H1 (cell line): ENCODE measurements around the gene TPRG1L. TPM values are rescaled to one million over a fixed set of nuclear protein-coding genes. Genes with fewer than 3 reads are reported as not detected.

Source experiments
- CTCF ChIA-PET: fragments of 300-600 bp; sonication (Branson Sonifier 250); formaldehyde crosslinking; loops from one replicate; lab custom pipeline; 2021; ENCODE audit not compliant: partially characterized antibody; lab: Charles Lee
- POLR2A ChIA-PET: fragments of 300-600 bp; sonication (Branson Sonifier 250); formaldehyde crosslinking; loops from one replicate; lab custom pipeline; 2021; ENCODE audit warnings: inconsistent platforms; ENCODE audit not compliant: partially characterized antibody; lab: Charles Lee
- DNase-seq, 2 experiments: peaks; one replicate each; pipeline versions ENCODE4 v3.0.0 to v3.0.0-alpha.2; 2010 to 2022; ENCODE audit warnings: low spot score in 2 of 2, low read depth in 1 of 2, mixed read lengths in 1 of 2
- FAIRE-seq: peaks from 2 replicates; lab custom pipeline; 2011; peaks lifted over from hg19 to GRCh38; lab: Jason Lieb, UNC
- H2AFZ ChIP-seq: 2 replicates; pipeline ENCODE4 v1.8.1; 2012; ENCODE audit warnings: low read length, inconsistent platforms
- H2AK5ac ChIP-seq: 2 replicates; pipeline ENCODE4 v1.6.1; 2013; ENCODE audit warnings: low read depth, low read length
- H2BK120ac ChIP-seq: replicated peaks from 2 replicates; pipeline ENCODE3; 2013; ENCODE audit warnings: low read depth, low read length, inconsistent platforms
- H2BK12ac ChIP-seq: 2 replicates; pipeline ENCODE4 v1.6.1; 2013; ENCODE audit warnings: low read depth, low read length
- H2BK15ac ChIP-seq: 2 replicates; pipeline ENCODE4 v1.6.1; 2013; ENCODE audit warnings: low read length
- H2BK20ac ChIP-seq: 2 replicates; pipeline ENCODE4 v1.6.1; 2013; ENCODE audit warnings: low read length
- H2BK5ac ChIP-seq: 2 replicates; pipeline ENCODE4 v1.6.1; 2013; ENCODE audit warnings: low read depth, low read length
- H3K14ac ChIP-seq: 2 replicates; pipeline ENCODE4 v1.6.1; 2013; ENCODE audit warnings: inconsistent platforms; ENCODE audit not compliant: insufficient read length
- H3K18ac ChIP-seq: 2 replicates; pipeline ENCODE4 v1.6.1; 2013; ENCODE audit warnings: low read length; ENCODE audit errors: extremely low read depth
- H3K23ac ChIP-seq: 2 replicates; pipeline ENCODE4 v1.6.1; 2013; ENCODE audit warnings: inconsistent platforms; ENCODE audit not compliant: insufficient read length
- H3K23me2 ChIP-seq: 2 replicates; pipeline ENCODE4 v1.6.1; 2013; ENCODE audit warnings: low read depth, low read length
- H3K27ac ChIP-seq: 2 replicates; pipeline ENCODE4 v1.6.1; 2011; ENCODE audit warnings: low read depth, low read length, inconsistent platforms
- H3K27me3 ChIP-seq, 4 experiments: replicated peaks in 1 of 4; 1 replicate in 1 of 4; 2 replicates in 3 of 4; pipeline versions ENCODE4 v1.6.1 to v1.8.1; 2011 to 2013; ENCODE audit warnings: low read length in 3 of 4, mild to moderate bottlenecking in 3 of 4, inconsistent platforms in 2 of 4, mixed read lengths in 2 of 4, moderate library complexity in 1 of 4; ENCODE audit not compliant: control insufficient read depth in 3 of 4, insufficient read depth in 3 of 4; ENCODE audit errors: extremely low read depth in 1 of 4
- H3K36me3 ChIP-seq, 4 experiments: 2 replicates each; pipeline versions ENCODE4 v1.6.1 to v1.8.1; 2011 to 2013; ENCODE audit warnings: mild to moderate bottlenecking in 4 of 4, low read length in 3 of 4, moderate library complexity in 2 of 4, control low read depth in 1 of 4, inconsistent platforms in 1 of 4; ENCODE audit not compliant: insufficient read depth in 4 of 4, control insufficient read depth in 2 of 4
- H3K4ac ChIP-seq: replicated peaks from 2 replicates; pipeline ENCODE3; 2013; ENCODE audit warnings: low read length, low read depth, mixed read lengths, inconsistent platforms; ENCODE audit not compliant: insufficient read length
- H3K4me1 ChIP-seq, 4 experiments: replicated peaks in 1 of 4; 1 replicate in 1 of 4; 2 replicates in 3 of 4; pipeline versions ENCODE4 v1.6.1 to v1.8.1; 2011 to 2013; ENCODE audit warnings: low read length in 3 of 4, inconsistent platforms in 2 of 4, mixed read lengths in 1 of 4; ENCODE audit not compliant: insufficient read depth in 4 of 4, control insufficient read depth in 3 of 4
- H3K4me2 ChIP-seq, 2 experiments: 2 replicates each; pipeline versions ENCODE4 v1.6.1 to v1.8.1; 2011 to 2013; ENCODE audit warnings: low read depth in 2 of 2, low read length in 2 of 2, control low read depth in 1 of 2, inconsistent platforms in 1 of 2, mild to moderate bottlenecking in 1 of 2; ENCODE audit not compliant: insufficient read depth in 1 of 2
- H3K4me3 ChIP-seq, 4 experiments: fragments of 200-600, 300-600 bp in 1 of 4; sonication (generic), shearing (Covaris generic), sonication (Bioruptor Twin) in 1 of 4; 2 replicates each; pipeline versions ENCODE4 v1.5.1 to v1.8.1; 2011 to 2016; ENCODE audit warnings: low read length in 4 of 4, low read depth in 3 of 4, control low read depth in 2 of 4, inconsistent platforms in 2 of 4, mild to moderate bottlenecking in 2 of 4, mixed read lengths in 1 of 4, moderate library complexity in 1 of 4; ENCODE audit not compliant: insufficient read depth in 2 of 4; ENCODE audit errors: extremely low read depth in 1 of 4
- H3K56ac ChIP-seq: replicated peaks from 2 replicates; pipeline ENCODE3; 2013; ENCODE audit warnings: low read depth, mild to moderate bottlenecking, mixed read lengths, low read length, inconsistent platforms; ENCODE audit not compliant: insufficient read length
- H3K79me1 ChIP-seq: 2 replicates; pipeline ENCODE4 v1.6.1; 2013; ENCODE audit warnings: low read depth, low read length, control low read depth
- H3K79me2 ChIP-seq, 2 experiments: 2 replicates each; pipeline versions ENCODE4 v1.6.1 to v1.8.1; 2012 to 2013; ENCODE audit warnings: low read length in 2 of 2, mild to moderate bottlenecking in 2 of 2, inconsistent platforms in 1 of 2; ENCODE audit not compliant: insufficient read depth in 2 of 2, control insufficient read depth in 1 of 2
- H3K9ac ChIP-seq, 4 experiments: replicated peaks in 1 of 4; 1 replicate in 1 of 4; 2 replicates in 3 of 4; pipeline versions ENCODE4 v1.6.1 to v1.8.1; 2011 to 2013; ENCODE audit warnings: low read depth in 3 of 4, low read length in 3 of 4, control low read depth in 2 of 4, mild to moderate bottlenecking in 2 of 4, moderate library complexity in 2 of 4, inconsistent platforms in 1 of 4; ENCODE audit errors: extremely low read depth in 1 of 4
- H3K9me3 ChIP-seq, 2 experiments: 2 replicates each; pipeline versions ENCODE4 v1.6.1 to v1.8.1; 2012 to 2013; ENCODE audit warnings: mild to moderate bottlenecking in 2 of 2, moderate library complexity in 2 of 2, control low read depth in 1 of 2, inconsistent platforms in 1 of 2, low read depth in 1 of 2, low read length in 1 of 2, mixed read lengths in 1 of 2; ENCODE audit not compliant: insufficient read depth in 2 of 2
- H4K20me1 ChIP-seq, 2 experiments: replicated peaks in 1 of 2; 2 replicates each; pipeline versions ENCODE3 to v1.8.1; 2011 to 2013; ENCODE audit warnings: inconsistent platforms in 2 of 2, low read length in 2 of 2, mild to moderate bottlenecking in 1 of 2; ENCODE audit not compliant: insufficient read depth in 2 of 2, control insufficient read depth in 1 of 2
- H4K5ac ChIP-seq: 2 replicates; pipeline ENCODE4 v1.6.1; 2013; ENCODE audit warnings: low read length, low read depth, mixed read lengths, inconsistent platforms; ENCODE audit not compliant: insufficient read length
- H4K8ac ChIP-seq: 2 replicates; pipeline ENCODE4 v1.8.0; 2013; ENCODE audit warnings: mild to moderate bottlenecking, moderate library complexity, low read length, inconsistent platforms; ENCODE audit not compliant: insufficient read depth; ENCODE audit errors: extremely low read depth
- H4K91ac ChIP-seq: replicated peaks from 2 replicates; pipeline ENCODE3; 2013; ENCODE audit warnings: low read length, mixed read lengths, inconsistent platforms; ENCODE audit not compliant: insufficient read length
- ASH2L ChIP-seq: fragments of 200-600, 300-600 bp; sonication (generic); IDR thresholded peaks from one replicate; pipeline ENCODE4 v1.7.1; 2017; ENCODE audit warnings: low read length
- CHD1 ChIP-seq: IDR thresholded peaks from 2 replicates; pipeline ENCODE4 v1.6.1; 2012; ENCODE audit warnings: low read depth, low read length, improper control_type of control experiment
- CTBP2 ChIP-seq: IDR thresholded peaks from 2 replicates; pipeline ENCODE4 v1.7.0; 2011; ENCODE audit warnings: borderline replicate concordance, mild to moderate bottlenecking, moderate library complexity, mixed read lengths, low read length; ENCODE audit not compliant: insufficient read depth, insufficient read length
- HDAC2 ChIP-seq, 2 experiments: fragments of 300-600 bp in 1 of 2; sonication (generic) in 1 of 2; IDR thresholded peaks; 2 replicates each; pipeline ENCODE4 v1.6.1; 2011 to 2012; ENCODE audit warnings: low read depth in 2 of 2, low read length in 2 of 2, mild to moderate bottlenecking in 2 of 2, moderate library complexity in 2 of 2, borderline replicate concordance in 1 of 2, inconsistent platforms in 1 of 2
- KDM1A ChIP-seq: fragments of 200-600, 300-600 bp; sonication (generic); IDR thresholded peaks from 2 replicates; pipeline ENCODE4 v1.7.1; 2016; ENCODE audit warnings: mild to moderate bottlenecking, low read length, borderline replicate concordance
- POU5F1 ChIP-seq: IDR thresholded peaks from 2 replicates; pipeline ENCODE4 v1.6.1; 2011; ENCODE audit warnings: low read depth, mild to moderate bottlenecking, low read length, moderate library complexity
- RBBP5 ChIP-seq: IDR thresholded peaks from 2 replicates; pipeline ENCODE4 v1.7.1; 2012; ENCODE audit warnings: low read depth, mild to moderate bottlenecking, inconsistent platforms, low read length, moderate library complexity, borderline replicate concordance
- SP1 ChIP-seq: IDR thresholded peaks from 2 replicates; pipeline ENCODE4 v1.6.1; 2011; ENCODE audit warnings: low read depth, low read length
- SP4 ChIP-seq: IDR thresholded peaks from 2 replicates; pipeline ENCODE4 v1.6.1; 2012; ENCODE audit warnings: low read length, inconsistent platforms
- WGBS, 2 experiments: shearing (Covaris generic) in 1 of 2; methylation state at CpG; one replicate each; pipeline versions ENCODE4 v1.1.6 to v1.1.7; 2013 to 2015; ENCODE audit warnings: low lambda C conversion rate in 2 of 2, mixed read lengths in 2 of 2, inconsistent platforms in 1 of 2, low coverage in 1 of 2, missing lambda C conversion rate in 1 of 2; ENCODE audit not compliant: insufficient replicate concordance in 2 of 2, insufficient coverage in 1 of 2, insufficient read length in 1 of 2; ENCODE audit errors: extremely low coverage in 1 of 2, missing lambda C conversion rate in 1 of 2; 5-methylcytosine and 5-hydroxymethylcytosine counted together
- polyA plus RNA-seq, 7 experiments: library from polyadenylated mRNA; depleted of rRNA in 3 of 7; stranded (reverse) in 5 of 7; unstranded in 2 of 7; fragments of >200 nt in 5 of 7; fragments of 200-250 nt in 2 of 7; gene quantifications; 1 replicate in 5 of 7; 2 replicates in 1 of 7; 4 replicates in 1 of 7; pipeline versions ENCODE4 v1.2.1 to v1.2.3, GENCODE V29; 2011 to 2013; ENCODE audit warnings: missing spikeins in 2 of 7, mixed read lengths in 2 of 7
- total RNA-seq: library from RNA; stranded (reverse); fragmentation: NEBNext Ultra II Directional; extraction: Animal tissue kit (Norgen Biotek cat#: 25700); gene quantifications from 2 replicates; pipeline ENCODE4 v1.2.1, GENCODE V29; 2021

The TPRG1L gene
- total and polyA plus RNA-seq, 2 of the 8 experiments (the other 6 are each of a cell fraction or from before 2014, with no cell fraction given) = 21.7 to 22.3 TPM

GRCh38 chr1:3661631-3662030, 36.8 kb downstream of the TPRG1L start:
- ChIA-PET CTCF (interaction anchor here (1.7 to 1.8 kb wide), 2 partner anchors 9 to 209 kb away, joined by 5 to 7 read pairs; partner anchors contain the start of gene TP73), POLR2A (no interaction called here)
- FAIRE-seq (no peak), DNase-seq (no peak)
- peaks cover 0 to 9% (median 3%) of the 10 kb centered on the region in 4 experiments; a peak in 3 of 7 replicates for H3K4me1 ChIP-seq
- H3K4me3 ChIP-seq = no peak overlapping the region
- no peak overlapping the region for H4K8ac ChIP-seq
- no peak overlapping the region for H3K23ac ChIP-seq
- no peak overlapping the region for H2AK5ac ChIP-seq
- H3K4me2 ChIP-seq = no peak overlapping the region
- no peaks in the 10 kb centered on the region for H3K23me2 ChIP-seq
- no peak overlapping the region for H3K27ac ChIP-seq
- H3K79me2 ChIP-seq = no peaks in the 10 kb centered on the region
- H2BK20ac ChIP-seq = no peak overlapping the region
- no peak for TF ChIP-seq HDAC2 (IDR thresholded peaks at IDR 0.05; ENCODE audit: borderline replicate concordance in 1 of 2, low read depth in 2 of 2, low read length in 2 of 2)
- TF ChIP-seq SP1 = no peak
- TF ChIP-seq SP4 = no peak
- TF ChIP-seq CHD1 = no peak
- TF ChIP-seq RBBP5 = no peak
- no peak for TF ChIP-seq KDM1A
- TF ChIP-seq CTBP2 = no peak
- no peak for TF ChIP-seq ASH2L
- no peak for TF ChIP-seq POU5F1
- no peaks in the 10 kb centered on the region for H3K9me3 ChIP-seq
- 91% methylated on average over 4 of the region's 4 CpGs; no CpG with 5 or more reads in 1 of the 2 experiments for WGBS, 2 experiments
- no peaks in the 10 kb centered on the region for H4K20me1 ChIP-seq
- no peak overlapping the region for H3K14ac ChIP-seq
- no peak overlapping the region for H2BK120ac ChIP-seq
- no peak overlapping the region for H2BK12ac ChIP-seq
- H3K27me3 ChIP-seq = peaks cover 0 to 12% (median 5%) of the 10 kb centered on the region in 4 experiments; a peak in 5 of 7 replicates
- H2AFZ ChIP-seq = no peak overlapping the region
- no peak overlapping the region for H3K56ac ChIP-seq
- H4K91ac ChIP-seq = no peak overlapping the region
- H2BK15ac ChIP-seq = no peak overlapping the region
- H3K36me3 ChIP-seq = no peaks in the 10 kb centered on the region
- no peaks in the 10 kb centered on the region for H3K79me1 ChIP-seq
- no peak overlapping the region for H3K18ac ChIP-seq
- no peak overlapping the region for H2BK5ac ChIP-seq
- H4K5ac ChIP-seq = no peak overlapping the region
- H3K9ac ChIP-seq = no peak overlapping the region
- H3K4ac ChIP-seq = no peak overlapping the region
